Neural progenitor cell (in vitro differentiated cells): ENCODE measurements around the gene CD300LB. TPM values are rescaled to one million over a fixed set of nuclear protein-coding genes. Genes with fewer than 3 reads are reported as not detected.

Experiments
- DNase-seq: peaks from one replicate; pipeline ENCODE4 v3.0.0-alpha.2; 2016; ENCODE audit warnings: low spot score
- H2AFZ ChIP-seq: fragments of 200-600 bp; sonication (generic); replicated peaks from 2 replicates; pipeline ENCODE4 v1.6.1; 2016; ENCODE audit warnings: antibody characterized with exemption
- H3F3A ChIP-seq: fragments of 200-600 bp; sonication (generic); 2 replicates; pipeline ENCODE4 v1.6.1; 2016; ENCODE audit warnings: antibody characterized with exemption, low read depth
- H3K27ac ChIP-seq: fragments of 200-600 bp; sonication (generic); 2 replicates; pipeline ENCODE4 v1.5.1; 2016; ENCODE audit warnings: mild to moderate bottlenecking
- H3K27me3 ChIP-seq: fragments of 200-600 bp; sonication (generic); 2 replicates; pipeline ENCODE4 v1.6.1; 2016; ENCODE audit warnings: mild to moderate bottlenecking, moderate library complexity
- H3K36me3 ChIP-seq: fragments of 200-600 bp; sonication (generic); 2 replicates; pipeline ENCODE4 v1.5.1; 2016
- H3K4me1 ChIP-seq: fragments of 200-600 bp; sonication (generic); 2 replicates; pipeline ENCODE4 v1.6.1; 2016; ENCODE audit warnings: mixed run types
- H3K4me2 ChIP-seq: fragments of 200-600 bp; sonication (generic); 2 replicates; pipeline ENCODE4 v1.6.1; 2016
- H3K4me3 ChIP-seq: fragments of 200-600 bp; sonication (generic); 2 replicates; pipeline ENCODE4 v1.5.1; 2016
- H3K79me2 ChIP-seq: fragments of 200-600 bp; sonication (generic); 2 replicates; pipeline ENCODE4 v1.6.1; 2016; ENCODE audit warnings: low read depth
- H3K9ac ChIP-seq: fragments of 200-600 bp; sonication (generic); 2 replicates; pipeline ENCODE4 v1.6.1; 2016
- H3K9me3 ChIP-seq: fragments of 200-600 bp; sonication (generic); 2 replicates; pipeline ENCODE4 v1.5.1; 2016; ENCODE audit warnings: low read depth
- H4K20me1 ChIP-seq: fragments of 200-600 bp; sonication (generic); 2 replicates; pipeline ENCODE4 v1.6.1; 2016; ENCODE audit warnings: low read depth
- H3K27ac Mint-ChIP-seq: 3 replicates; pipeline ENCODE4 v1.8.0; 2021; ENCODE audit warnings: mixed read lengths
- H3K27me3 Mint-ChIP-seq: 2 replicates; pipeline ENCODE4 v1.8.0; 2022; ENCODE audit warnings: low read depth, mild to moderate bottlenecking, inconsistent platforms, moderate library complexity, mixed read lengths; ENCODE audit not compliant: insufficient read depth
- H3K36me3 Mint-ChIP-seq: 3 replicates; pipeline ENCODE4 v1.8.0; 2021; ENCODE audit warnings: mixed read lengths
- H3K4me1 Mint-ChIP-seq: 3 replicates; pipeline ENCODE4 v1.8.0; 2021; ENCODE audit warnings: mixed read lengths
- H3K4me3 Mint-ChIP-seq: 3 replicates; pipeline ENCODE4 v1.8.0; 2021; ENCODE audit warnings: mild to moderate bottlenecking, moderate library complexity, mixed read lengths
- H3K9me3 Mint-ChIP-seq: 3 replicates; pipeline ENCODE4 v1.8.0; 2020; ENCODE audit warnings: mixed read lengths
- CTCF ChIP-seq: fragments of 200-600 bp; sonication (generic); IDR thresholded peaks from 2 replicates; pipeline ENCODE4 v1.5.1; 2017; ENCODE audit warnings: antibody characterized with exemption, mild to moderate bottlenecking
- EZH2 ChIP-seq: fragments of 200-600 bp; sonication (generic); IDR thresholded peaks from 2 replicates; pipeline ENCODE4 v1.6.1; 2017; ENCODE audit warnings: antibody characterized with exemption, mild to moderate bottlenecking, moderate library complexity
- EZH2phosphoT487 ChIP-seq: fragments of 200-600 bp; sonication (generic); IDR thresholded peaks from 2 replicates; pipeline ENCODE4 v1.6.1; 2017; ENCODE audit warnings: antibody characterized with exemption
- total RNA-seq: library from RNA; depleted of rRNA; stranded (reverse); fragments of >200 nt; gene quantifications from 2 replicates; pipeline ENCODE4 v1.2.3, GENCODE V29; 2015; ENCODE audit warnings: low replicate concordance

The CD300LB gene
- total RNA-seq, 1 donor from 2014 or later = not detected

GRCh38 chr17:74573169-74573568 lies 41.9 kb upstream of the CD300LB start:
- DNase-seq = no peak
- H2AFZ ChIP-seq = no peak overlapping the region
- H3K27me3 ChIP-seq = peaks cover 24% of the 10 kb centered on the region
- no peak overlapping the region for H3K27ac Mint-ChIP-seq
- no peak overlapping the region for H3K4me2 ChIP-seq
- H3K9ac ChIP-seq = no peak overlapping the region
- H3K27me3 Mint-ChIP-seq = peaks cover 15% of the 10 kb centered on the region
- H3K36me3 ChIP-seq = no peaks in the 10 kb centered on the region
- no peak overlapping the region for H3K27ac ChIP-seq
- H3K79me2 ChIP-seq = no peaks in the 10 kb centered on the region
- H3K4me3 ChIP-seq = no peak overlapping the region
- no peaks in the 10 kb centered on the region for H3K36me3 Mint-ChIP-seq
- no peaks in the 10 kb centered on the region for H3K9me3 Mint-ChIP-seq
- no peaks in the 10 kb centered on the region for H3K9me3 ChIP-seq
- no peaks in the 10 kb centered on the region for H3K4me1 ChIP-seq
- H3K4me3 Mint-ChIP-seq = no peak overlapping the region
- peak; percentile 6 for TF ChIP-seq CTCF
- TF ChIP-seq EZH2phosphoT487 = no peak
- no peaks in the 10 kb centered on the region for H3F3A ChIP-seq
- no peaks in the 10 kb centered on the region for H3K4me1 Mint-ChIP-seq
- H4K20me1 ChIP-seq = no peaks in the 10 kb centered on the region

GRCh38 chr17:74571621-74572270 lies 40.5 kb upstream of the CD300LB start:
- Mint-ChIP-seq H3K27me3 (peaks cover 12% of the 10 kb centered on the region), H3K36me3 (no peaks in the 10 kb centered on the region), H3K9me3 (no peaks in the 10 kb centered on the region), H3K4me1 (no peaks in the 10 kb centered on the region), H3K4me3 (no peak overlapping the region), H3K27ac (no peak overlapping the region)
- Histone ChIP-seq H3F3A (no peaks in the 10 kb centered on the region), H4K20me1 (no peaks in the 10 kb centered on the region), H3K27ac (no peak overlapping the region), H3K9me3 (no peaks in the 10 kb centered on the region), H3K4me2 (no peak overlapping the region), H3K27me3 (peaks cover 24% of the 10 kb centered on the region), H3K4me3 (no peak overlapping the region), H3K36me3 (no peaks in the 10 kb centered on the region), H3K79me2 (no peaks in the 10 kb centered on the region), H3K9ac (no peak overlapping the region), H3K4me1 (no peaks in the 10 kb centered on the region), H2AFZ (no peak overlapping the region)
- TF ChIP-seq CTCF (no peak), EZH2phosphoT487 (no peak), EZH2 (no peak)
- DNase-seq = no peak

- DNase-seq = no peak
- Histone ChIP-seq H3K9ac (no peak overlapping the region), H3K9me3 (no peaks in the 10 kb centered on the region), H3K4me2 (no peak overlapping the region), H3K4me1 (no peaks in the 10 kb centered on the region), H4K20me1 (no peaks in the 10 kb centered on the region), H3K79me2 (no peaks in the 10 kb centered on the region), H3F3A (no peaks in the 10 kb centered on the region), H3K4me3 (no peak overlapping the region), H2AFZ (no peak overlapping the region), H3K27ac (no peak overlapping the region), H3K36me3 (no peaks in the 10 kb centered on the region), H3K27me3 (peaks cover 13% of the 10 kb centered on the region)
- H3K36me3 Mint-ChIP-seq = no peaks in the 10 kb centered on the region
- no peak overlapping the region for H3K27ac Mint-ChIP-seq
- no peak for TF ChIP-seq EZH2phosphoT487
- no peak for TF ChIP-seq EZH2
- no peak for TF ChIP-seq CTCF
- H3K4me1 Mint-ChIP-seq = no peaks in the 10 kb centered on the region
- no peaks in the 10 kb centered on the region for H3K9me3 Mint-ChIP-seq
- H3K27me3 Mint-ChIP-seq = peaks cover 8% of the 10 kb centered on the region
- H3K4me3 Mint-ChIP-seq = no peak overlapping the region
These were observed 38.0 kb upstream of the CD300LB start for GRCh38 chr17:74569020-74570003.
